LNCAP (cell line): Measurements from ENCODE around the gene NNMT.

Source experiments
- CTCF ChIP-seq: fragments of 450-650 bp; IDR thresholded peaks from 2 replicates; pipeline ENCODE4 v1.5.1; 2017; ENCODE audit warnings: mild to moderate bottlenecking

Gene NNMT

DNA sequence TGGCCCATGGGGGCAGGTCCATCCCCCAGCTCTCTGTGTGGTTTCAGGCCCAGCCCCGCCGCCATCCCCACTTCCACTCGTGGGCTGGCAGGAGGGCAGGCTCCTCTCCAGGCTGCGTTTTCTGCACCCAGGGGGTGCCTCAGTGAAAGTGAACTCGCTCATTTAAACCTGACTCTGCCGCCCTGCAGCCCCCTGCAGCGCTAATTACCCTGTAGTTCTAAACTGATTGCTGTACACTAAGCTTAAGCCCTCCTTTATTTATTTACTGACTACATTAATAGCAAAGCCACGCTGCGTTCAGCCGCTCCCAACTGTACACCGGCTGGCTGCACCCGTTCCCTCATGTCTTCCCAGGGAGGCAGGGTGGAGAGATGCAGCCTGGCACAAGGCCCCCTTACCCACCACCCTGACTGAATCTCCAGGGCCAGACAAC is 36.6 kb upstream of the NNMT start:
- no peak for TF ChIP-seq CTCF

DNA sequence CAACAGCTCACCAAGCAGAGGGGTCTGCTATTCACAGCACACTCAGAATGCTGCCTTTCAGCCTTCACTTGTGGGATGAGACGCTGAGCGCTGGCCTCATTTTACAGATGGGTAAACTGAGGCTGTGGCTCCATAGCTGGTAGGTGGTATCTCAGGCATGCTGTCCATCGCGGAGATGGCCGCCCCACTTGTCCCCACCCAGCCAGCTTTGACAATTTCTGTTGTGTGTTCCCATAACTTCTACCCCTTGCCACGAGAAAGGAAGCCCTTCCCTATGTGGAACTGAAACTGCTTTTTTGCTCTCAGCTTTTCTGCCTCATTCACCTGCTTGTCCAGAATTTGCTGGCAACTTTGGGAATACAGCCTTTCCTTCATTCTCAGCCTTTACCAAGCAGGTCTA is 36.1 kb upstream of the NNMT start:
- no peak for TF ChIP-seq CTCF

GRCh38 chr11:114260483-114260882 is 35.7 kb upstream of the NNMT start:
- no peak for TF ChIP-seq CTCF

- no peak for TF ChIP-seq CTCF
Measured at GRCh38 chr11:114261791-114262190, 34.4 kb upstream of the NNMT start.

DNA sequence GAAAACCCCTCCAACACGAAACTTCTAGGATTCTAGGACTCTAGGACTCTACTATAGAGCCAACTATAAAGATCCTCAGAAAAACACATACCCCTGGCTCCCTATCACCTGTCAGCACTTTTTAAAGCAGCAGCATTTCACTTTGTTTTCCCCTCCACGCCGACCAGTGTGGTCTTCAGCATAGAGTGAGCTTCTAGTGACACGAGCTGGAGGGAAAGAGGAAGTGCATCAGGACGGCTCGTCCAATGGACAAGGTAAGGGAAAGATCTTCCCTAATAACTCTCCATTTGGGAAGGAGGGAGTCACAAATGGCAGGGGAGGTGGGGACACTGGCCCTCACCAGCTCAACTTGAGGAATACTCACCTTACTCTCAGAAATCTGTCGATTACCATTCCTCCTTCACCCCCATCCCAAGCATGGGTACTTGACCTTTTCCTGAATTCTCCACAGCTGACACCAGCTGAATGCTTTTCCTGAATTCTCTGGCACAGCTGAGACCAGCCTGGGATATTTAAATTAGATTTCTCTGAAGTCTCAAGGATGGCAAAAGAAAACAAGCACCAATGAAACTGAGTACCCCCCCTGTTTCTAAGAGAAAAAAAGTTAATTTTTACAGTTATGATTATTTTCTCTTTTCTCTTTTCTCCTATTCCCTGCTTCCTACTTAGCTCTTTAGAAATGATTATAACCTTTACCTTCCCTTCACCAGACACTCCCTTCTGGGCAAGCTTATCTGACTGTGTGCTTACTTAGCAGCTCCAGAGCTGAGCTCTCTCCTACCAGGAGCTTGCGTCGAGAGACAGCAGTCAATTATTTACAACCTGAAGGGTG is 33.3 kb upstream of the NNMT start:
- peak; percentile 34; the same call in 1 of the 2 replicates for TF ChIP-seq CTCF

GRCh38 chr11:114263513-114264170 is 32.6 kb upstream of the NNMT start:
- no peak for TF ChIP-seq CTCF

DNA sequence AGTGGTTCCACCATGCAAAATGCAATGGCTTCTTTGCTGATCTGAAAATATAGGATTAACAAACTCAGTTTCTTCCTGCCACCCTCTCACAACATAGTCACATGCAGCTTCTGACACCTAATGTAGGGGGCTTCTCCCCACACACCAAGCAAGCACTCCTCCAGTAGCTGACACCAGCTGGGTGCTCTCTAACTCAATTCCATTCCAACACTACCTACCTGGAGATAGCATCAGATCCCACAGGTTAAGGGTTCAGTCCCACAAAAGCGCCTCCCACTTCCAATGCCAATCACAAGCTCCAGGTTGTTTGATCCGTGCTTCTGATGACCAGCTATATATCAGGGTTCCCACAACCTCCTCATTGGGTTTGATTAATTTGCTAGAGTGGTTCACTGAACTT is 31.8 kb upstream of the NNMT start:
- no peak for TF ChIP-seq CTCF
